Heart left ventricle (tissue), 13 donors: ENCODE measurements around the gene PPP3R1.
"Not testable (repeated sequence)": the region's sequence is repeated elsewhere in the genome, so short reads cannot be mapped to it uniquely, and the experiment has no call there.

Experiments
- CTCF ChIP-seq, 12 donors: fragments of 200-600 bp; sonication (generic) in 4 of 12; IDR thresholded peaks; one replicate each; pipeline versions ENCODE4 v1.5.0 to v1.8.0; 2018 to 2022; ENCODE audit warnings: antibody characterized with exemption in 12 of 12, mild to moderate bottlenecking in 5 of 12
- POLR2A ChIP-seq, 2 donors: fragments of 450-650 bp; IDR thresholded peaks; one replicate each; pipeline ENCODE4 v1.6.1; 2017; ENCODE audit warnings: antibody characterized with exemption in 2 of 2, mild to moderate bottlenecking in 2 of 2, moderate library complexity in 2 of 2
- donor health status: ischemic (EF 13 %, LVEDD 7.1; RV severe dilation, severe dysfunction).
- donor health status: DM: no; HTN: yes; CAD: no.
- donor health status: DM: no; HTN: no; CAD: no.
- donor health status: ischemic (EF 25% LVEDD 6.9; RV normal size, moderate dysfunction).
- donor health status: ischemic (EF 25% LVEDD 5.7; RV mildly dilated, moderate dysfunction).
- donor health status: ischemic (EF 35%, LVEDD 5.7; RV mildly dilated, moderate dysfunction).
- donor health status: nonischemic (EF 11% LVEDD 7.7; RV severe dilation, severe dysfunction).
- donor health status: DM: yes; HTN: yes; CAD: no.
- donor health status: PGD.
- donor health status: ischemic (EF 29% LVEDD 5.4; RV normal size, mild dysfunction).
- donor health status: nonischemic (EF 23%, LVEDD 6.1; RV moderate dilation, normal function).

GRCh38 chr2:68175210-68175609 lies 77.1 kb downstream of the PPP3R1 start:
- TF ChIP-seq CTCF, POLR2A (IDR thresholded peaks at IDR 0.05): not testable (repeated sequence)
